GM12878 (cell line): ENCODE measurements around the gene GRM1. TPM values are rescaled to one million over a fixed set of nuclear protein-coding genes. Genes with fewer than 3 reads are reported as not detected.

ENCODE experiments used
- ATAC-seq: fragments of 200-7000 bp; cut with Tn5 transposase; 3 replicates; pipeline ENCODE4 v1.9.1; 2020; ENCODE audit warnings: mild to moderate bottlenecking, moderate library complexity
- BruUV-seq: library from RNA; stranded (reverse); fragments of 400-500 nt; replicated peaks from 2 replicates; lab custom pipeline; 2021; lab: Mats Ljungman, UMichigan
- CTCF ChIA-PET: fragments of 300-600 bp; sonication (Branson Sonifier 250); formaldehyde crosslinking; extraction: SDS; loops from one replicate; lab custom pipeline; 2021; ENCODE audit warnings: inconsistent platforms; lab: Yijun Ruan, JAX
- POLR2A ChIA-PET: fragments of 350-600 bp; formaldehyde crosslinking; extraction: SDS; loops from one replicate; lab custom pipeline; 2021; ENCODE audit warnings: inconsistent platforms; lab: Charles Lee
- RAD21 ChIA-PET: fragments of 300-600 bp; sonication (Branson Sonifier 250); formaldehyde crosslinking; loops from one replicate; lab custom pipeline; 2023; ENCODE audit warnings: antibody characterized with exemption; ENCODE audit not compliant: unreplicated experiment; lab: Charles Lee
- SMC1A ChIA-PET: fragments of 300-600 bp; sonication (Branson Sonifier 250); formaldehyde crosslinking; loops from one replicate; lab custom pipeline; 2023; ENCODE audit not compliant: unreplicated experiment, uncharacterized antibody; lab: Charles Lee
- DNase-seq: peaks from one replicate; pipeline ENCODE4 v3.0.0-alpha.2; 2011; ENCODE audit warnings: low read depth, low spot score
- FAIRE-seq: peaks from 3 replicates; lab custom pipeline; 2011; peaks lifted over from hg19 to GRCh38; lab: Jason Lieb, UNC
- H2AFZ ChIP-seq: 2 replicates; pipeline ENCODE4 v1.6.0; 2011; ENCODE audit warnings: low read depth, low read length, control low read depth; ENCODE audit not compliant: control insufficient read depth
- H3K27ac ChIP-seq: 2 replicates; pipeline ENCODE4 v1.5.1; 2011; ENCODE audit warnings: control low read depth; ENCODE audit not compliant: control insufficient read depth, insufficient read depth
- H3K27me3 ChIP-seq, 2 experiments: replicated peaks in 1 of 2; 2 replicates each; pipeline versions ENCODE4 v1.6.0 to v1.6.1; 2011; ENCODE audit warnings: low read length in 1 of 2; ENCODE audit not compliant: control insufficient read depth in 2 of 2, insufficient read depth in 2 of 2
- H3K36me3 ChIP-seq, 2 experiments: 2 replicates each; pipeline ENCODE4 v1.5.1; 2011; ENCODE audit warnings: low read length in 1 of 2; ENCODE audit not compliant: control insufficient read depth in 2 of 2, insufficient read depth in 2 of 2
- H3K4me1 ChIP-seq: 2 replicates; pipeline ENCODE4 v1.6.1; 2011; ENCODE audit warnings: mild to moderate bottlenecking, low read length, moderate library complexity, mixed read lengths; ENCODE audit not compliant: control insufficient read depth, insufficient read depth
- H3K4me2 ChIP-seq: 2 replicates; pipeline ENCODE4 v1.6.0; 2011; ENCODE audit warnings: control low read depth; ENCODE audit not compliant: control insufficient read depth, insufficient read depth
- H3K4me3 ChIP-seq: fragments of 200-600 bp; sonication (generic); 2 replicates; pipeline ENCODE4 v1.5.1; 2016
- H3K79me2 ChIP-seq: 2 replicates; pipeline ENCODE4 v1.6.0; 2011; ENCODE audit warnings: low read length; ENCODE audit not compliant: control insufficient read depth, insufficient read depth
- H3K9ac ChIP-seq: 2 replicates; pipeline ENCODE4 v1.8.0; 2011; ENCODE audit warnings: low read length, control low read depth, mixed read lengths; ENCODE audit not compliant: control insufficient read depth, insufficient read depth
- H3K9me3 ChIP-seq: replicated peaks from 3 replicates; pipeline ENCODE4 v1.5.1; 2011; ENCODE audit warnings: mild to moderate bottlenecking, low read length; ENCODE audit not compliant: control insufficient read depth, insufficient read depth
- H4K20me1 ChIP-seq: 2 replicates; pipeline ENCODE4 v1.6.0; 2011; ENCODE audit not compliant: control insufficient read depth, insufficient read depth
- CUX1 ChIP-seq: IDR thresholded peaks from 2 replicates; pipeline ENCODE4 v1.6.1; 2012; ENCODE audit warnings: improper control_type of control experiment, low read depth, low read length; ENCODE audit not compliant: insufficient replicate concordance
- EP300 ChIP-seq, 2 experiments: fragments of 150-350 bp in 1 of 2; IDR thresholded peaks; 2 replicates each; pipeline ENCODE4 v1.6.1; 2011 to 2012; ENCODE audit warnings: low read depth in 2 of 2, low read length in 2 of 2, borderline replicate concordance in 1 of 2, improper control_type of control experiment in 1 of 2, inconsistent platforms in 1 of 2; ENCODE audit not compliant: control insufficient read depth in 1 of 2
- GATAD2B ChIP-seq: fragments of 450-650 bp; conservative IDR thresholded peaks from 2 replicates; pipeline ENCODE4 v1.6.1; 2017; ENCODE audit warnings: low read depth, mild to moderate bottlenecking, moderate library complexity
- HDAC2 ChIP-seq: fragments of 200-600 bp; sonication (generic); IDR thresholded peaks from 2 replicates; pipeline ENCODE4 v1.6.1; 2017
- NKRF ChIP-seq: fragments of 450-650 bp; conservative IDR thresholded peaks from 2 replicates; pipeline ENCODE4 v1.6.1; 2017; ENCODE audit warnings: mild to moderate bottlenecking, moderate library complexity
- PML ChIP-seq: IDR thresholded peaks from 2 replicates; pipeline ENCODE4 v1.6.1; 2012; ENCODE audit warnings: low read length, inconsistent platforms
- POU2F2 ChIP-seq: IDR thresholded peaks from 3 replicates; pipeline ENCODE4 v1.6.1; 2011; ENCODE audit warnings: low read depth, mild to moderate bottlenecking, low read length, borderline replicate concordance
- RELB ChIP-seq: fragments of 450-650 bp; IDR thresholded peaks from 2 replicates; pipeline ENCODE4 v1.6.1; 2017; ENCODE audit warnings: low read depth, mild to moderate bottlenecking, moderate library complexity
- SREBF1 ChIP-seq: IDR thresholded peaks from 2 replicates; pipeline ENCODE4 v1.6.1; 2012; ENCODE audit warnings: mild to moderate bottlenecking, low read length
- STAT1 ChIP-seq: fragments of 450-650 bp; conservative IDR thresholded peaks from 2 replicates; pipeline ENCODE4 v1.6.1; 2014; ENCODE audit warnings: antibody characterized with exemption, mild to moderate bottlenecking
- YY1 ChIP-seq: IDR thresholded peaks from 2 replicates; pipeline ENCODE4 v1.6.1; 2011; ENCODE audit warnings: low read depth, mild to moderate bottlenecking, low read length
- WGBS: methylation state at CpG from one replicate; pipeline ENCODE4 v1.1.6; 2016; ENCODE audit warnings: low lambda C conversion rate; ENCODE audit not compliant: insufficient replicate concordance, insufficient coverage; ENCODE audit errors: missing lambda C conversion rate; 5-methylcytosine and 5-hydroxymethylcytosine counted together
- in situ Hi-C: fragments of 300-500 bp; cut with MboI; formaldehyde crosslinking; loops from 9 replicates; pipeline ENCODE4 v1.14.3; 2018; ENCODE audit warnings: mixed read lengths
- intact Hi-C: fragments of 100-400 bp; cut with micrococcal nuclease; formaldehyde crosslinking; loops from one replicate; pipeline ENCODE4 v1.14.2; 2022; ENCODE audit not compliant: unreplicated experiment
- polyA plus RNA-seq, 11 experiments: library from polyadenylated mRNA; depleted of rRNA in 4 of 11; unstranded in 6 of 11; stranded (reverse) in 5 of 11; fragments of >200 nt; fragmentation: Nextera tagmentation in 4 of 11; fragmentation: Illumina TruSeq in 1 of 11; extraction: Ambion mirVana in 4 of 11; extraction: Trizol in 1 of 11; gene quantifications; 1 replicate in 1 of 11; 2 replicates in 10 of 11; pipeline versions ENCODE4 v1.2.1 to v1.2.3, GENCODE V29; 2011 to 2016; ENCODE audit warnings: inconsistent platforms in 2 of 11, missing spikeins in 2 of 11, low read depth in 1 of 11
- total RNA-seq, 4 experiments: library from RNA; depleted of rRNA in 3 of 4; stranded (reverse); fragments of >200 nt in 3 of 4; fragmentation: Illumina TruSeq in 1 of 4; extraction: Trizol in 1 of 4; gene quantifications; 2 replicates each; pipeline versions ENCODE4 v1.2.1 to v1.2.3, GENCODE V29; 2013 to 2021

GRM1 gene
- total and polyA plus RNA-seq, 10 of the 15 experiments (the other 5 are each of a cell fraction or from before 2014, with no cell fraction given): 0.04 TPM; not detected in 9

GRCh38 chr6:146146836-146147235 is 118.0 kb downstream of the GRM1 start (continued):
- no peak for TF ChIP-seq CUX1
- TF ChIP-seq, all 136 proteins: peak for 0

GRCh38 chr6:146149770-146150169 is 120.9 kb downstream of the GRM1 start:
- ChIA-PET RAD21 (no interaction called here), CTCF (no interaction called here), POLR2A (no interaction called here), SMC1A (no interaction called here)
- no TSS peak for BruUV-seq
- H3K36me3 ChIP-seq: no peaks in the 10 kb centered on the region
- DNase-seq (no peak), ATAC-seq (no peak), FAIRE-seq (no peak)
- H4K20me1 ChIP-seq: no peaks in the 10 kb centered on the region
- peaks cover 8% of the 10 kb centered on the region for H3K4me1 ChIP-seq
- 0% methylated on average over 1 of the region's 1 CpG for WGBS
- no peak overlapping the region for H3K27ac ChIP-seq
- in situ Hi-C loops (no loop called here), intact Hi-C loops (no loop called here)
- H3K27me3 ChIP-seq: no peaks in the 10 kb centered on the region
- H3K9me3 ChIP-seq: no peaks in the 10 kb centered on the region
- H2AFZ ChIP-seq: no peak overlapping the region
- H3K9ac ChIP-seq: no peak overlapping the region
- no peak overlapping the region for H3K4me2 ChIP-seq
- no peaks in the 10 kb centered on the region for H3K79me2 ChIP-seq
- no peak overlapping the region for H3K4me3 ChIP-seq
- TF ChIP-seq PML: no peak
- TF ChIP-seq STAT1: no peak
- no peak for TF ChIP-seq GATAD2B
- TF ChIP-seq EP300 (IDR thresholded peaks at IDR 0.05; ENCODE audit: borderline replicate concordance in 1 of 2, control insufficient read depth in 1 of 2, low read depth in 2 of 2, low read length in 2 of 2): no peak
- no peak for TF ChIP-seq RELB
- no peak for TF ChIP-seq SREBF1
- no peak for TF ChIP-seq NKRF
- no peak for TF ChIP-seq YY1
- TF ChIP-seq POU2F2: no peak
- no peak for TF ChIP-seq HDAC2
